Mesangial cell (primary cell): ENCODE data around the gene RIOK2. TPM values are rescaled to one million over a fixed set of nuclear protein-coding genes. Genes with fewer than 3 reads are reported as not detected.

ENCODE experiments used
- total RNA-seq: library from RNA; depleted of rRNA; stranded (reverse); fragments of >200 nt; gene quantifications from 2 replicates; pipeline ENCODE4 v1.2.3, GENCODE V29; 2015

Gene RIOK2
- total RNA-seq, result 8.5 and 10.5 TPM in 2 replicates

DNA sequence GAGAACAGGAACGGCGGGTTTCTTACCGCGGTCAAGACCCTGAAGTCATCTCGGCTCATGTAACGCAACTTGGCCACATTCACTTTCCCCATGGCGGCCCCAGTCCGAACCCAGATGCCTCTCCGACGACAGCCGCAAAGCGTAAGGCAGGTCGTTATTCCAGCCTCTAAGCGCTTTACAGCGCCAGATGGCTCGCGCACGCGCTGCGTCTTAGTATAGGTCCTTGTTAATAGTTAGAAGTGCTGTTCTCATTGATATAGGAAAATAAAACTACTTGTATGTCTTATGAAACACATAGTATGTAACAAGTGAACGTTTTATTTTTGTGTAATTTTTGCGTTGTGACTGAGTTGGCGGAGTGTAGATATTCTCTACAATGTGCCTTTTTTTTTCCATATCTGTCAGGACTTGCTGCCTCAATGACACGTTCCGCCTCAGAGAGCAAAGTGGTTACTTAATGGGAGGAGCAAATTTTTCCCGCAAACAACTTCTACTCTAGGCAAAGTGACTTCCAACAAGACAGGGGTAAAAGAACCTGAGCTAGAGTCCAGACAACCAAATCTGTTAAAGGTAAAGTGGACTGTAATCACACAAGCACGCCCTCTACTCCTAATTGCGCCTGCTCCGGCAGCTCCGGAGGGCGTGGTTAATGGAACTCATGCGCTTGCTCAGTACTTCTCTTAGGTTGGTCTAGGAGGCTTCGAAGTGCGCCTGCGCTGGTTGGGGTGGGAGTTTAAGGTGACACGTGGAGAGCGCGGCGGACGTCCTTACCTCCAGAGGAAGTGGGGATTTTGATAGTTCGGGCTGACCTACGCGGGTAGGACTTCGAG, at the start of gene RIOK2:
Gene RIOK2 (minus strand): TSS at position 148 of the 830 bp plus-strand sequence. CDS start 56 bp downstream, at position 92.

GRCh38 chr5:97142521-97143254, 40.4 kb downstream of the RIOK2 start, which contains the start of gene LIX1:
Gene LIX1, minus strand, starts transcription at chr5:97142611. Its CDS starts 35 bp downstream, at chr5:97142576.

Other genes starting within 250 kb of the RIOK2 start
- gene LNPEP, start 247.2 kb downstream of the RIOK2 start, total RNA-seq, result 18.6 and 25.2 TPM in 2 replicates
- gene LIX1, start 40.6 kb downstream of the RIOK2 start, total RNA-seq, result 0.89 TPM in 1 of 2 replicates, not detected in the other